ENCODE data around the gene TXNDC2.
A peak's percentile ranks its signal among the peaks of the same experiment; 100 is the strongest.

The TXNDC2 gene

DNA sequence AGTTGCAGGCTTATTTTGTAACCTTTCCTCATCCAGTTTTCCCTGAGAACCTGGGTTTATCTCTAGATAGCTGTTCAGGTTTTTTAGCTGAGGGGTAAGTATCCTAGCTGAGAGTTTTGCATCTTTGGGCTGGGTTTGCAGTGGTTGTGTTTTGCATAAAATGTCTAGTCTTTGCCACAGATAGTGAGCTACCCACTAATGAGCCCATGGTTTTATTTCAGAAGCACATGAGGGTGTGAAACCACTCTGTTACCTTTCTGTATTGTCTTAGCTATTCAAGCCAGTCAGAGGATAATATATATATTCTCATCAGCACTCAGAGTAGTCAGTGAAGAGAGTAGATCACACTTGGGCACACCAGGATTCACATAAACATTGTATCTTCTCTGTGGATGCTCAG, 24.6 kb upstream of the TXNDC2 start:
- no peak for DNase-seq

DNA sequence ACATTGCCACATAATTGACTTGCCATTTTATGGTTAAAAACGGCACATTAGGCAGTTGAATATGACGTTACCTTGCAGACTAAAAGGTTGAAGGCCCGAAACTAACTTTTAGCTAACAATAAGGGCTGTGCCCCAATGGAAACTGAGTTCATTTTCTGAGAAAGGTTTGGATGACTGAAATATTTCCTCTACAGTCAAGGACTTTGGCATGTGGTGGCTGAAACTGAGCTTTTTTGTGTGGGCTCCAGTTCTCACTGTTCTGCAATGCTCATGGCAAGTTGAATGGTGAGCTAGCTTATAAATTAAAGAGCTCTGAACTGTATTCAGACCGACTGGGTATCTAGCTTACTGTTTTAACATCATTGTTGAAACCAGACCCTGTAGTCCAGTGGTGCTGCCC, 23.8 kb upstream of the TXNDC2 start:
- DNase-seq = no peak

DNA sequence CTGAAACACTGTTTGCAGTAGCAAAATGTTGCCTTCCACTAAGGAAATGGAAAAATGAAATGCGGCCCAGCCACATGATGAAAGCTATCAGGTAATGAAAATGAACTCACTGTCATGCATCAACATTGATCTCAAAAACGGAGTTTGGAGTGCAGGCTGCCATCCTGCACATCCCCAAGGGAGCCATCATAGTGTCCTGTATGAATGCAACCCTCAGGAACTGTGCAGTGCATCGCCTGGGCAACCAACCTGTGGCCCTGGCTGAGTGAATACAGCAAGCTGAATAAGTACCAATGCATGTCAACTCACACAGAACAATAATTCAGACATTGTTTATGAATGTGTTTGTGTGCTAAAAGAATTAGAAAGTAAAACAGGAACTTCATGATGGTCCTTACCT, 23.1 kb upstream of the TXNDC2 start:
- DNase-seq = no peak

DNA sequence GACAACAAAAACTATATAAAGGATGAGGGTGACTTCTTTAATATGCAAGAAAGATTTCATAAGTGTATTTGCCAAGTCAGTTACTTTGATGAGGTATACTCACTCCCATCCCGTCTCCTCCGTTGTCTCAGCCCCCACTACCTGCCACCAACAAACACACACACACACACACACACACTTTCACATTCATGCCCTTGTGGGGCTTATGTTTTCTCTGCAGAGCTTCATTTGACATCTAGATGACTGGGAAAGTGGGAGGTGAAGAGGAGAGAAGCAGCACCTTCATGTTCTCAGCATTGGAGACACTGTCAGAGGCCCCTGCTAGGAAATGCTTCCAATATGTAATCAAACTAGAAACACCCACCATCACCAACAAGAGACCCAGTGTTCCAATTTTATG, 22.5 kb upstream of the TXNDC2 start:
- no peak for DNase-seq

DNA sequence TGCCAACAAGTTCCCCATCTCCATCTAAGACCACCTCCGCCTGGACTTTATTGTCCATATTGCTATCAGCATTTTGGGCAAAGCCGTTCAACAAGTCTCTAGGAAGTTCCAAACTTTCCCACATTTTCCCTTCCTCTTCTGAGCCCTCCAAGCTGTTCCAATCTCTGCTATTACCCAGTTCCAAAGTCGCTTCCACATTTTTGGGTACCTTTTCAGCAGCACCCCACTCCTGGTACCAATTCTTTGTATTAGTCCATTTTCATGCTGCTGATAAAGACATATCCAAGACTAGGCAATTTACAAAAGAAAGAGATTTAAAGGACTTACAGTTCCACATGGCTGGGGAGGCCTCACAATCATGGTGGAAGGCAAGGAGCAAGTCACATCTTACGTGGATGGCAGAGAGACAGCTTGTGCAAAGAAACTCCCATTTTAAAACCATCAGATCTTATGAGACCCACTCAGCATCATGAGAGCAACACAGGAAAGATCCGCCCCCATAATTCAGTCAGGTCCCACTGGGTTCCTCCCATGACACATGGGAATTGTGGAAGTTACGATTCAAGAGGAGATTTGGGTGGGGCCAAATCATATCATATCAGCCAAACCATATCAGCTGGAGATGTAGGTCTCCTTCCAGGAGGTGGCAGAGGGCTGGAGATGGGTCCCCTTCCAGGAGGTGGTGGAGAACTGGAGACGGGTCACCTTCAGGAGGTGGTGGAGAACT, 19.8 kb upstream of the TXNDC2 start:
- no peak for DNase-seq

DNA sequence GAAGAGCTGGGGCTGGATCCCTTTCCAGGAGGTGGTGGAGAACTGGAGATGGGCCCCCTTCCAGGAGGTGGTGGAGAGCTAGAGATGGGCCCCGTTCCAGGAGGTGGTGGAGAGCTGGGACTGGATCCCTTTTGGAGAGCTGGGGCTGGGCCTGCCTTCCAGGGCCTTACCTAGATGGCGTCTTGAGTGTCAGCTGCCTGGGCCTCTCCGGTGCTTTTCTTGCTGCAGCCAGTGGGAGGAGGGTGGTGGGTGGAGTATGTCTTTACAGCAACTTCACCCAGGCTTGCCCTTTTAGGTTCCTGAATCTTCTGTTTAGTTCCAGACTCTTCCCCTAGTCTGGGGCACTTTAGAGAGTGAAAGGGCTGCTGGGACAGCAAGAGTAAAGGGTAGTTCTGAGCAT, 19.1 kb upstream of the TXNDC2 start:
- DNase-seq = no peak

DNA sequence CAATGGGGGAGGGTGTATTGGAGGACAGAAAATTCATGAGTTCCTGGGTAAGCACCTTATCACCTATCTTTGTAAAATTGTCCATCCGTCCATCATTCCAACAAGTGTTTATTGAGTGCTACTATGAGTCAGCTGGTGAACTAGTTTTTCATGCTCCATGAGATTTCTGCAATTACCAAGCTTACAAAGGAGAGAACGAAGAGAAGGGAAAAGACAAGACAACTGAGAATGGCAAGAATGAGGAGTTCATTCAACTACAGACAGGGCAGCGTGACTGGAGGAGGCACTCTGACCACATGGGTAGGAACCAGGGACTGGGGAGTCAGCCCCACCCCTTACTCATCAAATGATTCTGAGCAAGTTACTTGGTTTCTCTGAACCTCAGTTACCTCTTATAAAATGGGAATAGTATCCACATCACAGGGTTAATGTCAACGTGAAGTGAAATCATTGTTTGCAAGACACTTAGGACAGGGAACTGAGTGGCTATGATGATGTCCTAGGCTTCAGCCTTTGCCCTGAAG, 18.6 kb upstream of the TXNDC2 start:
- DNase-seq = no peak

DNA sequence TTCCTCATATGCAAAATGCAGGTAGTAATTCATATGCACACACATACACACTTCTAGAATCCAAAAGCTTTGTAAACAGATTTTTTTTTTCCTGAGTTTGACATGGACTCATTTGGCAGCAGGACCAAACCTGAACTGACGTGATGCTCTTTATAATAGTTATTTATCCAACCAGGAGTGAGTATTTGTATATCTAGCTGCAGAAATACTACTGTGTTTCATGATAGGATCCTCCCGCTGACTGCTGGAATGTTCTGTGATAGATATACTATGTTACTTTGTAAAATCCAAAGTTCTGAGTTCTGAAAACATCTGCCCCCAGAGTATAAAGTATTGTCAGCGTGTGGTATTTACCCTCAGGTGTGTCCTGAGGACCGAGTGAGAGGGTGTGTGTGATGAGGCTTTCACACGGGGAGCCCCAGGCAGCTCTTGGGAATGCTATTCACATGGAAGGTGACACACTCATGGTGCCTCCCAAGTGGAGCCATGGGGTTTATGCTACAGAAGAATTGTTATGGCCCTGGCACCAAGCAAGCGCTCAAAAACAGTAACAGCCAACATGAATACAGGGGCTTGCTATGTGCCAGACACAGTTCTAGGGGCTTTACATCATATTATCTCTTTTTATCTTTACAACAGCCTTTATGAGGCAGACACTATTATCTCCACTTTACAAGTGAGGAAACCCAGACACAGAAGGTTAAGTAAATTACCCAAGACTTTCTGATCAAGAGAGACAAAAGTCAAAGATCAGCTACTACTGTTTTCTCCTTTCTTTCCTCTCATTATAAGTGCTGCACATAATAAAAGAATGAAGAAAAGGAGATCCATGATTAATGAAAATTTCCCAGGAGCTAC, 16.7 kb upstream of the TXNDC2 start:
- DNase-seq = no peak

DNA sequence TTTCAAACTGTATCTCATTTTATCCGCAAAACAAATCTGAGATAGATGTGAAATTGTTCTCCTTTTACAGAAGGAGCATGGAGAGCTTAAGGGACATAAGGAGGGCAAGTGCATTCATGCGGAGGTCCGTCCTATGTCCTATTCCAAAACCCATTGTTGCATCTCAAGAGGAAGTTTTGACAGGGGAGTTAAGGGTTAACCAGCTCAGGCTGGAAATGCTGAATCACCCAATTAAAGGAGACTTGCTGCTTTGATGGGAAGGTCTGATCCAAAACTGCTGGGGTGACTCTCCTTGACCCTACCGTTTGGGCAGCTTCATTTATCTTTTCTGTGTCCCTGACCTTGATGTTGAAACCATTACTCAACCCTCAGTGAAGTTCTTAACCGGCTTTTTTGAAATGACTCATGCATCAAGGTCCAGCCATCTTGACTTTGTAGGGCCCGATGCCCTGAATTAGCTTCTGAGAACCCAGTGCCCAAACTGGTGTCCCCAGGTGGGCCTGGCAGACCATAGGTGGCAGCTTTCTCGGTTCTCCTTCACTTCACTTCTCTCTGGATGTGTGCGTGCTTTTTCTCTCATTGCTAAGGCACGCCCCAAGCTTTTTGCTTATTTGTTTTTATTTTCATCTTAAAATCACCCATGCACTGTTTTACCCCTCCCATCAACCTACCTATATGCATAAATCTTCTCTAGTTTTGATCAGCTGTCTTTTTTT, 15.9 kb upstream of the TXNDC2 start:
- peak; percentile 47 for DNase-seq

DNA sequence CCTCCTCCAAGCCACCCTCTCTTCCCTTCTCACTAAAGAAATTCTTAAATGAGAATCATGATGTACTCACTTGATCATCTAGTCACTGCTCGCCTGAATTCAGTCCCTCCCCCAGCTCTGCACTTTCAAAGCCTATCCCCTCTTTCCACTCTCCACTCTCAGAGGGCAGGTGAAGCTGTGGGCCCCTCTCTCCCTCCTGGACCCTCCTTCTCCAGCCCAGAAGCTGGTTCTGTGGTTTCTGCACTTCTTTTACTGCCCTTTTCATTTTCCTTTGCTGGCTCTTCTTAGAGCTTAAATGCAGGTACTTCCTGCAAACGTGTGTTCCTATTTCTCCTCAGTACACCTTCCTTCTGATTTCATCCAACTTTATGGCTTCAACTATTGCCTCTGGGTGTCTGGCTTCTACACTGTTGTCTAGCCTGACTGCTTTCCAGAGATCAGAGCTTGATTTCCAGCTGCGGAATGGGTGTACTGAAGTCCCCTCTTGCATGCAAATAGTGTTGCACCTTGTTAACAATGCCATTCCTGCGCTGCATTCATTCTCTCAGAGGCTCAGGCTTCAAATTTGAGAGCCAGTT, 15.3 kb upstream of the TXNDC2 start:
- no peak for DNase-seq

DNA sequence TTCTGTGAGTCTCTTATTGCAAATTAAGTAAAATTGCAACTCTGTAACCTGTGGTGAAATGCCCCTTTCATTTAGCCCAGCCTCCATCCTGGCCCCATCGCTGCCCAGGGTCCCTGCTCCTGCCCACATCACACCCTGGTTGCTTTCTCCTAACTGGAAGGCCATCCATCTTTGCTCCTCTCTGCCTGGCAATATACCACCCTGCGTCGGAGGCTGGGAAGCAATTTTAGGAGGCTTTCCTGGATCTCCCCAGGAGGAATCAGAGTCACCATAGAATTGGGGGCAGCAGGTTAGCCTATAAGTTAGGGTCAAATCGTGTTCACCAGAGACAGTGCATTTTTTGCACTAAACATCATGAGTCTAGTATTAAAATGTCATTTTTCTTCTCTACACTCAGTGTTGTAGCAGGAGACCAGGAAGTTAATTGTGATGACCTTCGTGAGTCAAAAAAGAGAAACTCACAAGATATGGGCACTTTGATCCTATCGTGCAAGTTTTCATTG, 14.5 kb upstream of the TXNDC2 start:
- no peak for DNase-seq

DNA sequence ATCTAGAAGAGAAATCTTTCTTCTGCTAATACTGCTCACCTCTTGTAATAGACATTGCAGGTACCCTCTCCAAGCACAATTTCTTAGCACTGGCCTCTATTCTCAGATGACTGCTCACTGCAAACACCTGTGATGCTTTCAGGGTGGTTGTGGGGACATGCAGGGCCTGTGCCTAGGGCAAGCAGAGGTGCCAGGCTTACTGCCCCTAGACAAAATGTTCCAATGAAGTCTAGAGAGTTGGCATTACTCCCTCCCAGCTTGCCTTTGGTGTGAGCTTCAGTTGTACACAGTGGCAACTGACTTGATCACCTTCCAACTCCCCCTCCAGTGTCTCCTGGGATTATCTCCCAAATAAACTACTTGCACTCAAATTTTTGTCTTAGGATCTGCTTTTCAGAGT, 12.9 kb upstream of the TXNDC2 start:
- DNase-seq = no peak

DNA sequence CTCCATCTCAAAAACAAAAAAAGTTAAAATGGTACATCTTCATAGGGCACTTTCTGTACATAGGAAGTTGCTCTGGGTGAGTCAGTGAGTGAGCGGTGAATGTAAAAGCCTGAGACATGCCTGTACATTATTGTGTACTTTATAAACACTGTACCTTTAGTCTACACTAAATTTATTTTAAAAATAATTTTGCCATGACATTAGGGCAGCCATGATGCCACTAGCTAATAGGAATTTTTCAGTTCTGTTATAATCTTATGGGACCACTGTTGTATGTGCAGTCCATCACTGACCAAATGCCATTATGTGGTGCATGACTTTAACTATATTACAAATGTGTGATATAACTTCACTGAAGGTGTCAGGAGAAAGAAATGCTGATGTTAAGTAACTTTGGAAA, 11.0 kb upstream of the TXNDC2 start:
- no peak for DNase-seq

DNA sequence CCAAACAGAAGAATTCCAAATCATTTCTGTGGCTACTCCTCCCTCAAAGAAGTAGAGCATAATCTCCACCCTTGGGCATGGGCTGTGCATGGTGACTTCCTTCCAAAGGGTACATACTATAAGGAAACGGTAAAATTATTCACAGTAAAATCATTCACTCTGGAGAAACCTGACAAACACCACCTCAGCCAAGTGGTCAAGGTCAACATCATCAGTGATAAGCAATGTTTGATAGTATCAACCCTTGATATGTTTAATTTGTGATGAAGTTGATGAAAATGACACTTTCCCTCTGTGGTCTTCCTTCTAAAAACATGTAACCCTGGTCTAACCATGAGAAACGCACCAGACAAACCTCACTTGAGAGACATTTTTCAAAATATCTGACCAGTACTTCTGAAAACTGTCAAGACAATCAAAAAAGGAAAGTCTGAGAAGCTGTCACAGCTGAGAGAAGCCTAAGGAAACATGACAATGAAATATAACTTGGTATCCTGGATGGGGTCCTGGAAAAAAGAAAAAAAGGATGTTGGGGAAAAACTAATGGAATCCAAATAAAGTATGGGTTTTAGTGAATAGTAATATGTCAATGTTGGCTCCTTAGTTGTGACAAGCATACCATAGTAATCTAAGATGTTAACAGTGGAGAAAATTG, 9.4 kb upstream of the TXNDC2 start:
- DNase-seq = no peak

DNA sequence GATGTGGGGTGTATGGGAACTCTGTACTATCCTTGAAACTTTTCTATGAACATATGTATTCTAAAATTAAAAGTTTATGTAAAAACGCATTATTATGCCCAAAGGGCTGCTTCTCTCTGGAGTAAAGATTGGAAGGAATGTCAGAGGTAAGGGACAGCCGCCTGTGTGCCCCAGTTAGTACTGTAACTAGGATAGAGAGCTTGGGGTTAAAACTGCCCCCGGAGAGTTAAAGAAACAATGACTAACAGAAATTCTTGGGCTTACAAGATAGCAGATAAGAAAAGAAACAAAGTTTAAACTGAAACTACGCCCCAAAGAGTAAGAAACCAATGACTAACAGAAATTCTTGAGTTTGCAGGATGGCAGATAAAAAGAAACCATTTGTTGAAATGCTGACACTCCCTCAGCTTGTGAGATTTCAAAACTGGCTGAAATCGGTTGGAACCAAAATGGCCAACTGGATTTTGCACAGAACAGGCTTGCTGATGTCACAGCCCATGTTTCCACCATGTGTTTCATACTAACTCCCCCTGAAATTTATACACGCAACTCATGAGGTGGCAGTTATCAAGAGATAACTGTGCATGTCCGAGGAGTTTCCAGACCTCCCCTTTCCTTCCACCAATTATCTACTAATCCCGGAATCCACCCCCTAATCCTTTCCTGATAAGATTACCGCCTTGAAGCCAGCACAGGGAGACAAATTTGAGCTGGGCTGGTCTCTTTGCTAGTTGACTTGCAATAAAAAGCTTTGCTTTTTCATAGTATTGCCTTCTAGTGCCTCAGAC, 8.7 kb upstream of the TXNDC2 start:
- DNase-seq = no peak

DNA sequence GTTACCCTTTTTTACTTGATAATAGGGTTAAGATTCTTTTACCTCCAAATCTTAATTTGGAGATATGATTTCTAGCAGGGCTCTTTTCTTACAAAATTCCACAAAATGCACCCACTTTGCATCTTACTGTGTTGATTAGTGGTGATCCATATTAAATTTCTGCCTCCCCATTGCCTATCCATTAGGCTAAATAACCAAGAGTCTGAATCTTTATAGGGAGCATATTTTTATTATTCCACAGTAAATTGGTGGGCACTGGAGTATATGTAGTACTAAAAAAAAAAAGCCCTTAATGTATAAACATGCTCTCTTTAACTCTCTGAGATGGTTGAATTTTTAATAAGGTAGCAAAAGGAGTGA, 8.1 kb upstream of the TXNDC2 start:
- DNase-seq = no peak

DNA sequence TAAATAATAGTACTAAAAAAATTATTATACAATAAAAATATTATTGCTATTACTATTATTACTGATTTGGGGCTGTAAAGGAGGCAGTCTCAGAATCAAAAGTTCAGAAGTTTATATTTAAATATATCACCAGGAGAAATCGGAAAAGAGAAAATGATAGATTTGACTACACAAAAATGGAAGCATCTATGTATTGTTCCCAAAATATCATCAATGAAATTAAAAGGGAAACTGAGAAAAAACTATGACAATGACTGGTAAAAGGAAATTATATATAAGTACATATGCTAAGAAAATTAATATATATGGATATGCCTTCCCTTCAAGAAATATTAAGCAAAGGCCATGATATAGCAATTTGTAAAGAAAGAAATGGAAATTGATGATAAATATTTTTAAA, 7.7 kb upstream of the TXNDC2 start:
- no peak for DNase-seq

DNA sequence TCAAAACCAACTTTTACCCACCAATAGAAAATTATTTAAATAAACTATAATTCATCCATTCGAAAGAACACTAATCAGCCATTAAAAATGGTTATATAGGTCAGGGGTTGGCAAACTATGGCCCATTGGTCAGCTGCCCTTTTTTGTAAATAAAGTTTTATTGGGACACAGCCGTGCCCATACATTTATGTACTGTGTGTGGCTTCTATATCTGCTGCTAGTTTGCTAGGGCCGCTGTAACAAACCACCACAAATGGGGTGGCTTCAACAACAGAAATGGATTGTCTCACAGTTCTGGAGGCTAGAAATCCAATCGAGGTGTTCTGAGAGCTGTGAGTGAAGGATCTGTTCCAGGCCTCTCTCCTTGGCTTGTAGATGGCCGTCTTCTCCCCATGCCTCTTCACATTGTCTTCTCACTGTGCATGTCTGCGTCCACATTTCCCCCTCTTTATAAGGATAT, 7.0 kb upstream of the TXNDC2 start:
- DNase-seq = no peak

DNA sequence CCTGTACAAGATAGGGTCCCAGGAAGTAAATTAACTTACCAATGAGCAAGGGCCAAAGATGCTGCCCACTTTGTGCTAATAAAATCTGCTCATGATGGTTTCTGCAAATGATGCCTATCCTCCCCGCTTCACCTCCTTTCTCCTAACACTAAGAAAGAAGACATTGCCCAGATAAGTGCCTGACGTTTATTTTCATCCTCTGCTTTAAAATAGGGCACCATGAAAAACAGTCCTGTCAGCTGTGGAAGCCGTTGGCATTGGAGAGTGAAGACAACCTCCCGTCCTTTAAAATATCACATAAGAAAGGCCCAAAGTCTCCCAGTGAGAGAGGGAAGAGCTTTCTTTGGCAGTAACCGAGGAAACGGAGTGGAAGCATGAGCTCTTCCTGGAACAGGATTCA, 1.7 kb upstream of the TXNDC2 start:
- DNase-seq = no peak

DNA sequence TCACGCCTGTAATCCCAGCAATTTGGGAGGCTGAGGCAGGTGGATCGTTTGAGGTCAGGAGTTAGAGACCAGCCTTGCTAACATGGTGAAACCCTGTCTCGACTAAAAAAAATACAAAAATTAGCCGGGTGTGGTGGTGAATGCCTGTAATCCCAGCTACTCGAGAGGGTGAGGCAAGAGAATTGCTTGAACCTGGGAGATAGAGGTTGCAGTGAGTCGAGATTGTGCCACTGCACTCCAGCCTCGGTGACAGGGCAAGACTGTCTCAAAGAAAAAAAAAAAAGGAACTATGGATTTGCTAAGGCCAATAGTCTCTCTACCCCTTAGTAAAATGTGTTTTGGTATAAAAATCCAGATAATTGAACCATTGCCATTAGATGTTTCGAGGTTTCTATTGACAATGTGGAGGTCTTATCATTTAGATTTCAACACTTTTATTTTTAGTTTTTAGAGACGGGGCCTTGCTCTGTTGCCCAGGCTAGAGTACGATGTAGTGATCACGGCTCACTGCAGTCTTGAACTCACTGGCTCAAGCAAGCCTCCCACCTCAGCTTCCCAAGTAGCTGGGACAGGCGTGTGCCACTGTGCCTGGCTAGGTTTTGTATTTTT, 1.1 kb upstream of the TXNDC2 start:
- peak; percentile 5 for DNase-seq

DNA sequence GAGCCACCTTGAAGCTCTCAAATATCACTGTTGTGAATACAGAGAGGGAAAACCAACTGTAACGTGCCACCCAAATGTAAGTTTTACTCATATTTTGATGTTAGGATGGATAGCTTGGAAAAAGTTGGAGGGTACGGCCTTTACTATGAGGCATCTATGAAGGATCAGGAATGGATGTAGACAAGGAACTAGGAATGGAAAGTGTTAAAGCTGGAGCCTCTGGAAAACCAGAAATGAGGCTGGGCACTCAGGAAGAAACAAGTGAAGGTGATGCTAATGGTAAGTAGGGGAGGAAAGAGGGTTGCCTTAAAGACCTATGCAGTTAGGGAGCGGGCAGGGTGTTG, 204 bp downstream of the TXNDC2 start:
- DNase-seq = no peak

All from SIG-M5 (cell line).